Measurements from ENCODE around the gene GPHN. TPM values are rescaled to one million over a fixed set of nuclear protein-coding genes. Genes with fewer than 3 reads are reported as not detected.
"Not testable (repeated sequence)": the region's sequence is repeated elsewhere in the genome, so short reads cannot be mapped to it uniquely, and the experiment has no call there.

Gene GPHN
- total RNA-seq, 1 donor from 2014 or later: 33.9 TPM

DNA sequence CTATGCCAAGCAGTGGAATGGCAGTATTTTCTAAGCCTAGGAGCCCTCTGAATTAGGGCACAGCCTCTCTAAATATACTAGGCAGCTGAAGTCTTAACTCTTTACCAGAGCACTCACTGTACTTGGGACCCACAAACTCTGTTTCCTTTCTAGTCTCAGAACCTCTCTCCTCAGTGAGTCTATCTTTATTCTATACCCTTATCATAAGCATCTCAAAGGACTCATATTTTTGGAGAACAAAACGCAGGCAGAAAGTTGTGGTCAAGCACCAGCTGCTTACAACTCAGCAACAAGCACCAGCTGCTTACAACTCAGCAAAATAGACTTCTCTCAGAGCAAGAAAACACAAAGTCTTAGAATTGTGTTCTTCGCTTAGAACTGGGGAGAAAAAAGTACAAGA, 20.8 kb upstream of the GPHN start:
- Mint-ChIP-seq H3K9me3 (no peaks in the 10 kb centered on the region), H3K4me3 (ENCODE audit: low read depth) (no peak overlapping the region), H3K27me3 (ENCODE audit: low read depth) (peaks cover 4% of the 10 kb centered on the region), H3K36me3 (ENCODE audit: low read depth) (no peaks in the 10 kb centered on the region), H3K4me1 (ENCODE audit: low read depth) (peaks cover 2% of the 10 kb centered on the region), H3K27ac (no peak overlapping the region)
- intact Hi-C loops (cut with micrococcal nuclease): no loop called here
- DNase-seq (ENCODE audit: low spot score): no peak

DNA sequence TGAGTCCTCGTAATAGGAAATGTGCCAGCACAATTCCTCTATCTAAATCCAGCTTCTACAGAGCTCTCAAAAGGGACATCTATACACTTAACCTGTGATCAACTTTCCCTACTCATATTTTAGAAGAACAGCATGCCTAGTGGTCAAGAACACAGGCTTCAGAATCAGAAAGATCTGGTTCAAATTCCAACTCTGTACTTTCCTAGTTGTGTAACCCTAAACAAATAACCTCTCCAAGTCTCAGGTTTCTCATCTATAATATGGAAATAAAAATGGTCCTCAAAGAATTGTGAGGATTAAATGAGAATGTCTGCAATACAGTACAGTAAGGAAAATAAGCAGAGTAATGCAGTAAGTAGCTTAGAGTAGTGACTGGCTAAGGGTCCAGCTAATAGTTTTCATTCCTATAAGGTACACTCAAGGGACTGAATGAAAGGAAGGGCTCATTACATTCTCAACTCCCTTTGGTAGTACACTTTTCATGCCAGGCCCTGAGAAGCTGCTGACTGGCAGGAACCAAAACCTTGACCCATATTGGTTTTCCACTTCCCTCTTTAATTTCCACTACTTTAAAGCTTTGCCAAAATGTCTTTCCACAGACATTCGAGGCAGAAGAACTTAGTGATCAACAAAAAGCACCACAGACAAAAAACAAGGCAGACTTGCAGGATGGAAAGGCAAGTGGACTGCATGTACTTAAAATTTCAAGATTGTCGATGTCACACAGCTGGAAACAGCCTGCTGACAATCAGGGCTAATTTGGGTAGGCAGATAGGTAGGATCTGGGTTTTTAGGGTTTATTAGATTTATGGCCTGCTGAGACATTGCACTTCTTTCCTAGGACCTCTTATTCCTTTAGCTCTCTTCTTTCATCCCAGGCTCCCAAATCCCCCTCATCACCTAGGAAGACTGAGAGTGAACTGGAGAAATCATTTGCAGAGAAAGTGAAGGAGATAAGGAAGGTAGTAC, 17.5 kb upstream of the GPHN start:
- H3K9me3 Mint-ChIP-seq: no peaks in the 10 kb centered on the region
- no peak for DNase-seq (ENCODE audit: low spot score)
- H3K27me3 Mint-ChIP-seq (ENCODE audit: low read depth): peaks cover 4% of the 10 kb centered on the region
- intact Hi-C loops (cut with micrococcal nuclease): no loop called here
- H3K4me3 Mint-ChIP-seq (ENCODE audit: low read depth): no peak overlapping the region
- peaks cover 3% of the 10 kb centered on the region for H3K4me1 Mint-ChIP-seq (ENCODE audit: low read depth)
- no peaks in the 10 kb centered on the region for H3K36me3 Mint-ChIP-seq (ENCODE audit: low read depth)
- H3K27ac Mint-ChIP-seq: no peak overlapping the region

DNA sequence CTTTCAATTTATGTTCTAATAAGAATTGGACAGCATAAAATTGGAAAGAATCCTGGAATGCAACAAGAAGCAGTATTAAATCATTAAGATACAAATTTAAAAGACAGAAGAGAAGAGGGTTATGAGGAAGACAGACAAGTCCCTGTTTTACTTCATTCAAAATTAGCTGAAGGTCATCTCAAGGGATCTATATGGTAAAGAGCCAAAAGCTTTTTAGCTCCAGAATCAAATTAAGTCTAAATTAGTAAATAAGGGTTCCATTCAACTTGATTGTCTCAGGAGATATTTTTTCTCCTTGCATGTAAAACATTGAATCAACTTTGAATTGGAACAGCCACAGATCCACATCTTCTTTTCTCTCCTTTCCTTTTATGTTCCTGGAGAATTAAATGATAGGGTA, 14.2 kb upstream of the GPHN start:
- H3K4me1 Mint-ChIP-seq (ENCODE audit: low read depth): peaks cover 18% of the 10 kb centered on the region
- no peak overlapping the region for H3K4me3 Mint-ChIP-seq (ENCODE audit: low read depth)
- no peak for DNase-seq (ENCODE audit: low spot score)
- no peak overlapping the region for H3K27ac Mint-ChIP-seq
- H3K27me3 Mint-ChIP-seq (ENCODE audit: low read depth): peaks cover 12% of the 10 kb centered on the region
- no peaks in the 10 kb centered on the region for H3K36me3 Mint-ChIP-seq (ENCODE audit: low read depth)
- intact Hi-C loops (cut with micrococcal nuclease): no loop called here
- H3K9me3 Mint-ChIP-seq: no peaks in the 10 kb centered on the region

DNA sequence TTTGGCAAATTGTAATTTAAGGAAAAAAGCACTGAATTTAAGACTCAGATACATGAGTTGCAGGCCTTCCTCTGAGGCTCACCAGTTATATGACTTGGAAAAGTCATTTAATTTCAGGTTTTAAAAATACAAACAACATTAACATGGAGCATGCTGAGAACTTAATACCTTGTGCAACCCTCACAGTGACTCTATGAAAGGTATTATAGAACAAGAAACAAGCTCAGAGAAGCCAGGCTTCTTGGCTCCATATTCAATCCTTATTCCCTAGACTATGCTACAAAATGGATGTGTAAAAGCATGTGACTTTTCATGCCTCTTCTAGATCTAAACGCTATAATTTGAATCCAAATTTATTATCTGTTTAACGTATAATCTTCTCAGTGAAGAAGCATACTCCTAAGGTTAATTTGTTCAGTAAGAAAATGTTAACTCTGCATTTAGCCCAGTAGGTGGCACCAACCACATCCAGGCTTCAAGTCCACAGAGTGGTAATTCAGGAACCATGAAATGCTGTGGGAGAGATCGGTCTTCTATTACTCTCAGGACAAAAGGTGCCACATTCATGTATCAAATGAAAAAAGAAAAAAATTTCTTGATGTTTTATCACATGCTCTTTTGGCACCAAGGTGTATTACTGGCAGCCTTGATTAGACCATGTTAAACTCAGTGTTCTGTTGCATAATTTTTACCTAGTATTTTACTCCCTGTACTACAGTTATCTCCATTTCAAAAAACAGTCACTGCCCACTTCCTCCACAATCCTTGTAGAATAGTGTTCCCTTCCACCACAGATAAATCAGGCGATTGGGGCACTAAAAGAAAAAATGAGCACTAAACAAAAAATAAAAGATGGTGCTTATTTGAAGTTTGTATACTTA, 12.5 kb upstream of the GPHN start:
- Mint-ChIP-seq H3K9me3 (no peaks in the 10 kb centered on the region), H3K36me3 (ENCODE audit: low read depth) (no peaks in the 10 kb centered on the region), H3K4me1 (ENCODE audit: low read depth) (peaks cover 20% of the 10 kb centered on the region), H3K27ac (no peak overlapping the region), H3K27me3 (ENCODE audit: low read depth) (peaks cover 13% of the 10 kb centered on the region), H3K4me3 (ENCODE audit: low read depth) (no peak overlapping the region)
- intact Hi-C loops (cut with micrococcal nuclease): loop anchor here (1.0 to 5.0 kb wide), 2 partner anchors 623 to 642 kb away; no protein-coding TSS in a partner anchor
- DNase-seq (ENCODE audit: low spot score): no peak

DNA sequence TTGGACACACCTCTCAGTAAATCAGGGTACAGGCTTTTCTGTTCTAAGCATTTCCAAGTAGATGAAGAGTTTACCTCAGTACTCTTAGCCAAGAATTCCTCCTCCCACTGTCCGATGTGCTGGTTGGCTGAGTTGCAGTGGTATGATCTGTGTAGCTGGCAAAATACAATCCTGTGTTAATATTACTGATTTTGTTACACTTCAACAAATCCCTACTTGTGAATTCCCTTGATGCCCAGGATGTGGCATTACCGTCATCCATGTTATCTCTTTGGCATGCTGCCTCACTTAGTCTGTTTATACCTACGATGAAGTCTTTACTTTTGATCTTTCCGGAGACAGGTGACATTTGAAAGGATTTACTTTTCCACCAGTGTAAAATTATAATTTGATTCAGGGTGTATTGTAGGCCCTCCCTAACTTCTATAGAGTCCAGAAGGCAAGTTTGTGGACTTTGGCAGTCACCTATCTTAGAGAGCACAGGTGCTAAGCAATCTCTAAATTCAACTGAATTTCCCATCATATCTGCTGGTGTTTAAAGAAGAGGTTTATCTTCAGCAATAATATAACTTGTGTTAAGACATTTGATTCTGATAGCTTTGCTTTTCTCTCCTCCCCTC, 11.6 kb upstream of the GPHN start:
- H3K27ac Mint-ChIP-seq: no peak overlapping the region
- no peaks in the 10 kb centered on the region for H3K9me3 Mint-ChIP-seq
- H3K4me3 Mint-ChIP-seq (ENCODE audit: low read depth): no peak overlapping the region
- H3K36me3 Mint-ChIP-seq (ENCODE audit: low read depth): no peaks in the 10 kb centered on the region
- no peak for DNase-seq (ENCODE audit: low spot score)
- H3K27me3 Mint-ChIP-seq (ENCODE audit: low read depth): peaks cover 13% of the 10 kb centered on the region
- peaks cover 20% of the 10 kb centered on the region for H3K4me1 Mint-ChIP-seq (ENCODE audit: low read depth)
- intact Hi-C loops (cut with micrococcal nuclease): loop anchor here (5.0 kb wide), 1 partner anchor 641 kb away; no protein-coding TSS in a partner anchor

DNA sequence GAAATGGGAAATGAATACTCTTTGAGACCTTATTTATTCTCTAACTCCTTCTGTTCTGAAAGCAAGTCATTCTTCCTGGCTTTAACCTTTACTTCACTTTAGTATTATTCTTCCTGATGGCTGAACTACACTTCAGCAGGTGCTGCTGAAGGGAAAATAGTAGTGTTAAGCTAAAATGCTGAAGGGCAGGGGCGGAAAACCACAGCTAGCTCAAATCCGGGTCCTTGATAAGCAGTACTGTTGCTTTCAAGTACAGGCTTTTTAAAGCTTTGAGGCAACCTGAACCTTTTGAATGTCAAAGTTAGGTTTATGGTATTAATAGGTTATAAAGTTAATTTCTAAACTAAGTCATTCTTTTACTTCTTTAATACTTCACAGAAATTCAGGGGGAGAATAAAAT, 11.0 kb upstream of the GPHN start:
- Mint-ChIP-seq H3K27ac (no peak overlapping the region), H3K4me3 (ENCODE audit: low read depth) (no peak overlapping the region)
- DNase-seq (ENCODE audit: low spot score): no peak

DNA sequence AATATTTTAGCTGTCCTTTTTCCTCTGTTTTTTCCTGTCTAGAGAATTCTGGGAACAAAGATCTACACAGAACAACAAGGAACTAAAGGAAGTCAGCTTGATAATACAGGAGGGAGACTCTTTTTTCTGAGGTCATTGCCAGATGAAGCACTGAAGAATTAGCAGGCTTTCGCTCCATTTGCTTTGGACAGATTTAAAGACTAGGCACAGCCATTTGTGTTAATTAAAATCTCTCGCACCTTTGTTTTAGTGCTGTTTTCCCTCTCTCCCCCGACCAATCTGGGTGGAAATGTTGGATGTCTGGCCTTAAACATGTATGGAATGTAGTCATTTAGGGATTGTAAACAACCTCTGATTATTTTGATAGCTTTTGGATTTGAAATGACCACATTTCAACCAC, 9.6 kb upstream of the GPHN start:
- no peaks in the 10 kb centered on the region for H3K9me3 Mint-ChIP-seq
- H3K4me3 Mint-ChIP-seq (ENCODE audit: low read depth): no peak overlapping the region
- no peak overlapping the region for H3K27ac Mint-ChIP-seq
- peaks cover 20% of the 10 kb centered on the region for H3K4me1 Mint-ChIP-seq (ENCODE audit: low read depth)
- H3K36me3 Mint-ChIP-seq (ENCODE audit: low read depth): no peaks in the 10 kb centered on the region
- peaks cover 17% of the 10 kb centered on the region for H3K27me3 Mint-ChIP-seq (ENCODE audit: low read depth)
- intact Hi-C loops (cut with micrococcal nuclease): loop anchor here (5.0 kb wide), 1 partner anchor 639 kb away; no protein-coding TSS in a partner anchor
- no peak for DNase-seq (ENCODE audit: low spot score)

More for the DNA sequence above, 11.0 kb upstream of the GPHN start:
- intact Hi-C loops (cut with micrococcal nuclease): loop anchor here (5.0 kb wide), 1 partner anchor 640 kb away; no protein-coding TSS in a partner anchor
- H3K27me3 Mint-ChIP-seq (ENCODE audit: low read depth): peaks cover 15% of the 10 kb centered on the region
- no peaks in the 10 kb centered on the region for H3K9me3 Mint-ChIP-seq
- H3K4me1 Mint-ChIP-seq (ENCODE audit: low read depth): peaks cover 20% of the 10 kb centered on the region
- H3K36me3 Mint-ChIP-seq (ENCODE audit: low read depth): no peaks in the 10 kb centered on the region

DNA sequence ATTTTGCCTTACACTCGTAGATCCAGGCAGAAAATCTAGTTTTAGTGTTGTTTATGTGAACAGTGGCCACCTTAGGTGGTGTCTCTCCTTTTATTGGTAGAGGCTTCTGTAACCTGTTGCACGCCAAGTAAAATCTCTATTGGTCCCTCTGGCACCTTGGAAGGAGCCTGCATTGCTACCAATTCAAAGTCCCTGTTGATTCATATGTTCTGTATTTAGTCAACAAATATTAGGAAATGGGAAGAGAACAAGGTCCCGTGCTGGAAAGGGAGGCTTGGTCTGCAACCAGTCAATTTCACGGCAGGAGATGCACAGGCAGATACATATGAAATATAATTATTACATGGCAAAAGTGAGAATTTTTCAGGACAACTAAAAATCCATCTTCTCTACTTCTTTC, 6.4 kb upstream of the GPHN start:
- Mint-ChIP-seq H3K27ac (no peak overlapping the region), H3K4me3 (ENCODE audit: low read depth) (no peak overlapping the region), H3K4me1 (ENCODE audit: low read depth) (peaks cover 13% of the 10 kb centered on the region), H3K9me3 (no peaks in the 10 kb centered on the region), H3K36me3 (ENCODE audit: low read depth) (no peaks in the 10 kb centered on the region), H3K27me3 (ENCODE audit: low read depth) (peaks cover 14% of the 10 kb centered on the region)
- DNase-seq (ENCODE audit: low spot score): no peak
- intact Hi-C loops (cut with micrococcal nuclease): no loop called here

DNA sequence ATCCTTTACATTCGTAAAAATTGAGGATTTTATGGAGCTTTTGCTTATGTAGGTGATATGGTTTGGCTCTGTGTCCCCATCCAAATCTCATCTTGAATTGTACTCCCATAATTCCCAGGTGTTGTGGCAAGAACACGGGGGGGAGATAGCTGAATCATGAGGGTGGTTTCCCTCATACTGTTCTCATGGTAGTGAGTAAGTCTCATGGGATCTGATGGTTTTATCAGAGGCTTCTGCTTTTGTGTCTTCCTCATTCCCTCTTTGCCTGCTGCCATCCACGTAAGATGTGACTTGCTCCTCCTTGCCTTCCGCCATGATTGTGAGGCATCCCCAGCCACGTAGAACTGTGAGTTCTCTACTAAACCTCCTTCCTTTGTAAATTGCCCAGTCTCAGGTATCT, 5.1 kb upstream of the GPHN start:
- H3K27me3 Mint-ChIP-seq (ENCODE audit: low read depth); H3K9me3 Mint-ChIP-seq; H3K27ac Mint-ChIP-seq; H3K4me3 Mint-ChIP-seq (ENCODE audit: low read depth); H3K36me3 Mint-ChIP-seq (ENCODE audit: low read depth); DNase-seq (ENCODE audit: low spot score); intact Hi-C loops (cut with micrococcal nuclease): not testable (repeated sequence)
- H3K4me1 Mint-ChIP-seq (ENCODE audit: low read depth): peaks cover 11% of the 10 kb centered on the region

DNA sequence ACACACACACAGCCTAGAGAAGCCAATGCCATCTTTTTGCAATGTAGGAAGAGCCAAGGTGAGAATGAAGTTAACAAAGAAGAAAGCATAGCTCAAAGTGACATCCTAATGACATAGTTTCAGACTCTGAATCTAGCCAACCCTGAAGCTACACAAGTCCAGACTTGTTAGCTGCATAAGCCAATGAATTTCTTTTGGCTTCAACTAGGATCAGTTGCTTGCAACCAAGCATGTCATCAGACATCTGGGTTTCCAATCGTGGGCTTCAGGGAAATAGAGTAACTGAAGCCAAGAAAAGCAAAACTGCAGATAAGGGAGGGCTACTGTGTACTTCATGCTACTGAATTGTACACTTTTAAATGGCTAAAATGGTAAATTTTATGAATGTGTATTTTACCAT, 4.4 kb upstream of the GPHN start:
- Mint-ChIP-seq H3K27ac (no peak overlapping the region), H3K4me3 (ENCODE audit: low read depth) (no peak overlapping the region), H3K9me3 (no peaks in the 10 kb centered on the region), H3K36me3 (ENCODE audit: low read depth) (no peaks in the 10 kb centered on the region), H3K27me3 (ENCODE audit: low read depth) (peaks cover 9% of the 10 kb centered on the region), H3K4me1 (ENCODE audit: low read depth) (peaks cover 11% of the 10 kb centered on the region)
- no peak for DNase-seq (ENCODE audit: low spot score)
- intact Hi-C loops (cut with micrococcal nuclease): no loop called here

DNA sequence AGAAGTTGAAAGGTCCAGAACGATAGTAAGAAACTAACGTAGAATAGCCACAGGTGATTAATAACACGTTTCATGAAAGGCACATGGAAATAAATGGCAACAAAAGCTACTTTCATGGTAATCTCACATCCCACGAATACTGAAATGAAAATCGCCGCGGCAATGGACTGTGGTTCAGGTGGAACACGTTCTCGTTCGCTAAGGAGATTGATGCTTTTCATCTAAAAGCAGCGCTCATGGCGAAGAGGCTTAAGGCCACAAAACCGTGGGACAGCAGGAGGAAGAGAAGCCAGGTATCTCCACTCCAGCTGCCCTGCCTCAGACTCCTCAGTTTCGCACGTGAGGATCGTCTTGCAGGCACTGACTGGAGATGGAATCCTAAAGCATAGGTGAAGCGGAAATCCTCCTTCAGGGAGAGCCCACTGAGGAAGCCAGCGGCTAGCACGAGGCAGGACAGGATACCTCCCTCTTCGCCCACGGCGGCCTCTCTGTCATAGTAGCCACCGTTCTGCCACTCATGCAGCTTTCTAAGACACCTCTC, 696 bp upstream of the GPHN start:
- H3K36me3 Mint-ChIP-seq (ENCODE audit: low read depth): no peaks in the 10 kb centered on the region
- H3K27ac Mint-ChIP-seq: peak overlapping the region; percentile 91
- H3K27me3 Mint-ChIP-seq (ENCODE audit: low read depth): peaks cover 28% of the 10 kb centered on the region
- no peak for DNase-seq (ENCODE audit: low spot score)
- H3K4me3 Mint-ChIP-seq (ENCODE audit: low read depth): peak overlapping the region; percentile 82
- no peaks in the 10 kb centered on the region for H3K9me3 Mint-ChIP-seq
- intact Hi-C loops (cut with micrococcal nuclease): loop anchor here (1.0 to 5.0 kb wide), 2 partner anchors 95 to 734 kb away; partner anchors contain the start of gene PALS1
- peaks cover 31% of the 10 kb centered on the region for H3K4me1 Mint-ChIP-seq (ENCODE audit: low read depth)

DNA sequence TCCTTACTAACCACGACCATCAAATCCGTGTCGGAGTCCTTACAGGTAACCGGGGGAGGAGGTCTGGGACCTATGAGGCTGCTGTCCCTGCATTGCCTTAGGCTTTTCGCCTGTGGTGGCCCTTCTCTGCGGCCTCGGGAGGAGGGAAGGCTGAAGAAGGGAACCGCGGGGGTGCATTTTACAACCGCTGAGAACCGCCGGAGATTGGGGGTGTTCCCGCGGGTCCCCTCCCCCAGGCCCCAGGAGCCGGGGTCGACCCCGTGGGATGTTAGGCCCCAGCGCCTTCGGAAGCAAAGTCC, 549 bp downstream of the GPHN start:
- peaks cover 34% of the 10 kb centered on the region for H3K27me3 Mint-ChIP-seq (ENCODE audit: low read depth)

More for the DNA sequence above, 549 bp downstream of the GPHN start:
- Mint-ChIP-seq H3K9me3 (no peaks in the 10 kb centered on the region), H3K4me1 (ENCODE audit: low read depth) (peaks cover 33% of the 10 kb centered on the region), H3K4me3 (ENCODE audit: low read depth) (peak overlapping the region; percentile 82), H3K27ac (peak overlapping the region; percentile 91), H3K36me3 (ENCODE audit: low read depth) (no peaks in the 10 kb centered on the region)
- intact Hi-C loops (cut with micrococcal nuclease): loop anchor here (1.0 to 5.0 kb wide), 2 partner anchors 94 to 851 kb away; partner anchors contain the start of gene ATP6V1D
- no peak for DNase-seq (ENCODE audit: low spot score)

Data from activated T-helper 2 cell treated with anti-CD3 and anti-CD28 coated beads, Interferon-gamma antibody, Interleukin-2, Interleukin-4, amounts not matched to agents 10 μg/mL and 5 μg/mL and 100 μg/mL, durations not matched to agents 14 hours and 24 hours and 36 hours (primary cell).